GM12801 (cell line): Measurements from ENCODE around the gene LINGO3.

Experiments
- CTCF ChIP-seq: IDR thresholded peaks from one replicate; pipeline ENCODE4 v1.5.1; 2011; ENCODE audit warnings: control low read depth; ENCODE audit not compliant: insufficient read length; ENCODE audit errors: extremely low read depth

Gene LINGO3

GRCh38 chr19:2261438-2262172 is 46.3 kb downstream of the LINGO3 start:
- no peak for TF ChIP-seq CTCF

- no peak for TF ChIP-seq CTCF
Observed at GRCh38 chr19:2260341-2260805, 47.6 kb downstream of the LINGO3 start.

- no peak for TF ChIP-seq CTCF
Observed at GRCh38 chr19:2259336-2259735, 48.6 kb downstream of the LINGO3 start.
